CD4-positive, alpha-beta T cell (primary cell): ENCODE results near the gene GBGT1. TPM values are rescaled to one million over a fixed set of nuclear protein-coding genes. Genes with fewer than 3 reads are reported as not detected.

ENCODE experiments used
- ATAC-seq: fragments of 200-7000 bp; cut with Tn5 transposase; one replicate; pipeline ENCODE4 v1.10.0; 2022; ENCODE audit warnings: mild to moderate bottlenecking; ENCODE audit not compliant: poor library complexity
- CTCF ChIA-PET: fragments of 350-600 bp; sonication (Branson Sonifier 250); formaldehyde crosslinking; loops from one replicate; lab custom pipeline; 2021; ENCODE audit warnings: antibody characterized with exemption, inconsistent platforms; lab: Charles Lee
- POLR2A ChIA-PET: fragments of 350-600 bp; sonication (Branson Sonifier 250); formaldehyde crosslinking; loops from one replicate; lab custom pipeline; 2021; ENCODE audit warnings: antibody characterized with exemption, inconsistent platforms; lab: Charles Lee
- DNase-seq, 14 experiments: peaks; one replicate each; pipeline ENCODE4 v3.0.0-alpha.2; 2013 to 2020; ENCODE audit warnings: mixed read lengths in 2 of 14
- H3K27ac ChIP-seq, 2 donors: one replicate each; pipeline versions ENCODE4 v1.5.1 to v1.7.0; 2013; ENCODE audit warnings: low read length in 2 of 2, low read depth in 1 of 2, mild to moderate bottlenecking in 1 of 2
- H3K27me3 ChIP-seq, 2 experiments: 1 replicate in 1 of 2; 2 replicates in 1 of 2; pipeline versions ENCODE4 v1.6.1 to v1.7.0; 2013; ENCODE audit warnings: low read length in 2 of 2, control low read depth in 1 of 2, mild to moderate bottlenecking in 1 of 2, moderate library complexity in 1 of 2; ENCODE audit not compliant: insufficient read depth in 2 of 2, control insufficient read depth in 1 of 2
- H3K36me3 ChIP-seq: one replicate; pipeline ENCODE4 v1.6.1; 2013; ENCODE audit warnings: low read length, control low read depth; ENCODE audit not compliant: insufficient read depth
- H3K4me1 ChIP-seq: one replicate; pipeline ENCODE4 v1.6.1; 2013; ENCODE audit warnings: low read length, control low read depth; ENCODE audit not compliant: insufficient read depth
- H3K4me3 ChIP-seq: one replicate; pipeline ENCODE4 v1.5.1; 2013; ENCODE audit warnings: mild to moderate bottlenecking, low read length, moderate library complexity
- H3K9me3 ChIP-seq, 2 experiments: 1 replicate in 1 of 2; 2 replicates in 1 of 2; pipeline versions ENCODE4 v1.6.1 to v1.7.0; 2013; ENCODE audit warnings: low read length in 2 of 2, mild to moderate bottlenecking in 2 of 2, control low read depth in 1 of 2, moderate library complexity in 1 of 2; ENCODE audit not compliant: control insufficient read depth in 1 of 2, insufficient read depth in 1 of 2
- H3K27ac Mint-ChIP-seq: one replicate; pipeline ENCODE4 v1.8.0; 2020; ENCODE audit warnings: mixed read lengths
- H3K27me3 Mint-ChIP-seq: one replicate; pipeline ENCODE4 v1.8.0; 2021; ENCODE audit warnings: mixed read lengths
- H3K36me3 Mint-ChIP-seq: one replicate; pipeline ENCODE4 v1.8.0; 2021; ENCODE audit warnings: low read depth, mixed read lengths
- H3K4me1 Mint-ChIP-seq: one replicate; pipeline ENCODE4 v1.8.0; 2021; ENCODE audit warnings: low read depth, mixed read lengths
- H3K4me3 Mint-ChIP-seq: one replicate; pipeline ENCODE4 v1.8.0; 2020; ENCODE audit warnings: mild to moderate bottlenecking, mixed read lengths
- H3K9me3 Mint-ChIP-seq: one replicate; pipeline ENCODE4 v1.8.0; 2020; ENCODE audit warnings: mixed read lengths
- CTCF ChIP-seq: fragments of 200-600 bp; IDR thresholded peaks from one replicate; pipeline ENCODE4 v1.8.0; 2022; ENCODE audit warnings: antibody characterized with exemption, mild to moderate bottlenecking
- intact Hi-C, 2 experiments: fragments of 100-400 bp; cut with DNase I in 1 of 2; cut with micrococcal nuclease in 1 of 2; formaldehyde crosslinking; loops; one replicate each; pipeline versions ENCODE4 v1.15.1 to v1.9.0; 2023 to 2025; cut with DNase I, micrococcal nuclease
- total RNA-seq, 174 experiments: library from RNA in 2 of 174; stranded (reverse) in 2 of 174; gene quantifications; one replicate each; pipeline ENCODE4 v1.2.3 and lab custom pipeline; 2021 to 2026

The GBGT1 gene
- total RNA-seq, 2 experiments from 2014 or later: 1.3 to 1.8 TPM

GRCh38 chr9:133124907-133125275 lies 38.8 kb downstream of the GBGT1 start:
- Histone ChIP-seq H3K9me3 (no peaks in the 10 kb centered on the region), H3K4me1 (peaks cover 90% of the 10 kb centered on the region), H3K27me3 (no peaks in the 10 kb centered on the region), H3K36me3 (peaks cover 16% of the 10 kb centered on the region), H3K4me3 (no peak overlapping the region), H3K27ac (no peak overlapping the region)
- H3K4me3 Mint-ChIP-seq: peak overlapping the region; percentile 40
- POLR2A ChIA-PET: no interaction called here
- CTCF ChIA-PET: interaction anchor here (2.8 kb wide), 1 partner anchor 23 kb away, joined by 9 read pairs; no protein-coding TSS in a partner anchor
- no peaks in the 10 kb centered on the region for H3K27me3 Mint-ChIP-seq
- intact Hi-C loops: loop anchor here in 1 of 2 experiments (5.0 kb wide), 1 partner anchor 768 kb away; no protein-coding TSS in a partner anchor
- peak overlapping the region; percentile 96 for H3K27ac Mint-ChIP-seq
- H3K36me3 Mint-ChIP-seq: peaks cover 15% of the 10 kb centered on the region
- no peak for ATAC-seq
- DNase-seq: no peak
- TF ChIP-seq CTCF: no peak
- H3K9me3 Mint-ChIP-seq: no peaks in the 10 kb centered on the region
- H3K4me1 Mint-ChIP-seq: peaks cover 70% of the 10 kb centered on the region

- no peak for TF ChIP-seq CTCF
- Histone ChIP-seq H3K9me3 (no peaks in the 10 kb centered on the region), H3K4me3 (no peak overlapping the region), H3K4me1 (peaks cover 90% of the 10 kb centered on the region), H3K27ac (peak overlapping the region in 1 of 2 donors; percentile 11), H3K27me3 (no peaks in the 10 kb centered on the region), H3K36me3 (peaks cover 16% of the 10 kb centered on the region)
- no peaks in the 10 kb centered on the region for H3K27me3 Mint-ChIP-seq
- peak overlapping the region; percentile 13 for H3K4me3 Mint-ChIP-seq
- no peaks in the 10 kb centered on the region for H3K9me3 Mint-ChIP-seq
- intact Hi-C loops: no loop called here
- peaks cover 15% of the 10 kb centered on the region for H3K36me3 Mint-ChIP-seq
- ChIA-PET CTCF (no interaction called here), POLR2A (no interaction called here)
- peak overlapping the region; percentile 96 for H3K27ac Mint-ChIP-seq
- ATAC-seq (no peak), DNase-seq (no peak)
- peaks cover 69% of the 10 kb centered on the region for H3K4me1 Mint-ChIP-seq
Measured at GRCh38 chr9:133124123-133124906, 39.4 kb downstream of the GBGT1 start.

GRCh38 chr9:133122935-133123611 lies 40.6 kb downstream of the GBGT1 start:
- Histone ChIP-seq H3K27me3 (no peaks in the 10 kb centered on the region), H3K9me3 (no peaks in the 10 kb centered on the region), H3K4me3 (no peak overlapping the region), H3K36me3 (peaks cover 11% of the 10 kb centered on the region), H3K4me1 (peaks cover 90% of the 10 kb centered on the region), H3K27ac (peak overlapping the region; percentile 53 to 98)
- no peak for DNase-seq
- ChIA-PET POLR2A (interaction anchor here (1.1 to 6.5 kb wide), 4 partner anchors 10 to 24 kb away, joined by 3 to 34 read pairs (median 14); no protein-coding TSS in a partner anchor), CTCF (interaction anchor here (1.4 to 6.5 kb wide), 2 partner anchors 21 to 25 kb away, joined by 16 to 41 read pairs; no protein-coding TSS in a partner anchor)
- TF ChIP-seq CTCF: no peak
- no peak for ATAC-seq
- intact Hi-C loops: no loop called here
- H3K27ac Mint-ChIP-seq: peak overlapping the region; percentile 96
- no peaks in the 10 kb centered on the region for H3K27me3 Mint-ChIP-seq
- H3K36me3 Mint-ChIP-seq: peaks cover 21% of the 10 kb centered on the region
- H3K4me3 Mint-ChIP-seq: no peak overlapping the region
- peaks cover 78% of the 10 kb centered on the region for H3K4me1 Mint-ChIP-seq
- no peaks in the 10 kb centered on the region for H3K9me3 Mint-ChIP-seq
